ENCODE data around the gene CLDN22. TPM values are rescaled to one million over a fixed set of nuclear protein-coding genes. Genes with fewer than 3 reads are reported as not detected.

The CLDN22 gene
- total RNA-seq, 1 experiment from 2014 or later, result not detected

DNA sequence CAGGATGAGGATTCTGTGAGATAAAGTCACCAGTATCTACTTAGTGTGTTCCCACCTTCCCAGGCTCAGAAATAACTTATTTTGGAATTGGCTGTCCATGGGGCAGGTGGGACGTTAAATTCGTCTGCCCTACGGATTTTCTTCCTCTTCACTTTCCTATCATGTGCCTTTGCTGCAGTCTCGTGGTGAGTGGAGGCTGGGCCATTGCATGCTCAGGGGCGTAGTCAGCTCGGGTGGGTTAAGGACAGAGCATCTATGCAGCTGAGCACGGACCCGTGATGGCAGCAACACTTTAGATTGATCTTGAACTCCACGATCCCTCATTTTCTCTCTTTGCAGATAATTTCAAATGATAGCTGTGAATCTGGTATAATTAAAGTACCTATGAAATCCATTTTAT, 51.5 kb downstream of the CLDN22 start:
- H3K9me3 ChIP-seq, result no peaks in the 10 kb centered on the region
- peaks cover 40% of the 10 kb centered on the region for H3K36me3 ChIP-seq
- no peak overlapping the region for H3K4me3 ChIP-seq
- no peaks in the 10 kb centered on the region for H3K27me3 ChIP-seq
- no peak for DNase-seq

Other genes starting within 250 kb of the CLDN22 start
- 11.4 and 16.0 TPM in 2 replicates for gene WWC2, start 221.0 kb downstream of the CLDN22 start, total RNA-seq (2014; rRNA removed; shearing (Covaris generic); ENCODE audit: low replicate concordance)
- gene CLDN24, start 2.1 kb upstream of the CLDN22 start, total RNA-seq (2014; rRNA removed; shearing (Covaris generic); ENCODE audit: low replicate concordance), result not detected in 2 replicates
- gene CDKN2AIP, start 124.4 kb upstream of the CLDN22 start, total RNA-seq (2014; rRNA removed; shearing (Covaris generic); ENCODE audit: low replicate concordance), result 14.4 and 15.1 TPM in 2 replicates
- 8.0 and 20.0 TPM in 2 replicates for gene ING2, start 184.8 kb upstream of the CLDN22 start, total RNA-seq (2014; rRNA removed; shearing (Covaris generic); ENCODE audit: low replicate concordance)

Data from MG63 (cell line).